Pulmonary artery endothelial cell (primary cell): ENCODE data around the gene DGKG. TPM values are rescaled to one million over a fixed set of nuclear protein-coding genes. Genes with fewer than 3 reads are reported as not detected.

ENCODE experiments used
- DNase-seq: peaks from one replicate; pipeline ENCODE4 v3.0.0-alpha.2; 2011; ENCODE audit warnings: low read depth, low spot score
- total RNA-seq: library from RNA; depleted of rRNA; stranded (reverse); fragments of >200 nt; gene quantifications from 2 replicates; pipeline ENCODE4 v1.2.3, GENCODE V29; 2014

DGKG gene
- total RNA-seq, 1 donor from 2014 or later, result 0.07 TPM

DNA sequence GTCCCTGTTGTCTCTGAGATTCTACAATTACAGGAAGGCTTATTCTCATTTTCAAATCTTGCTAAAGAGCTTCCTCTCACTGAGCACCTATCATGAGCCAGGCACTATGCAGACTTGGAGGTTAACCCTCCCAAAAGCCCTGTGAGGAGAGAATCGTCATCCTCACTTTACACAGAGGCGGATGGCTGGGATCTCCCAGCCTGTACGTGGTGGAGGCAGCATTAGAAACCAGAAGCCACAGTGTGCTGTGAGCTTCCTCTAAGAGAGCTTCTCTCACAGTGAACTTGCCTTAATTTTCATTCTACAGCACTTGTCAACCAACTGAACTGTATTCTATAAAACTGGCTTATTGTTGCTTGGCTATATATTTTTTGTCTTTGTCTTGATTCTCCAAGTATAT lies 6.1 kb upstream of the DGKG start:
- no peak for DNase-seq

DNA sequence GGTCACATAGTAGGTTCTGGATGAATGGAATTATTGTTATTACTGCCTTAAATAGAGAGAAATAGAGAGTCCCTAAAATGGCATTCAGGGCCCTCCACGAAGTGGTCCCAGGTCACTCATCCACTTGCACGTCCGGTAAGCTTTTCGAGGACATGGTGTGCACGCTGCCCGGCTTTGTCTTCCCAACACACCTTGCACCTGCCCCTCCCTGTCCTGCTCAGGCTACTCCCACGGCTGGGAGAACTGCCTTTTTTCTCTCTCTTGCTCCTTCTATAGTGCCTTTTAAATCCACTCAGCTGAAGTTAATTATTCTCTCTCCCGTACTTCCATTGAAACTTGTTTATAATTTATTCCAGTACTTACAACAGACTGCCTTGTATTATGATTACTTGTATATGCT lies 5.6 kb upstream of the DGKG start:
- DNase-seq, result no peak

DNA sequence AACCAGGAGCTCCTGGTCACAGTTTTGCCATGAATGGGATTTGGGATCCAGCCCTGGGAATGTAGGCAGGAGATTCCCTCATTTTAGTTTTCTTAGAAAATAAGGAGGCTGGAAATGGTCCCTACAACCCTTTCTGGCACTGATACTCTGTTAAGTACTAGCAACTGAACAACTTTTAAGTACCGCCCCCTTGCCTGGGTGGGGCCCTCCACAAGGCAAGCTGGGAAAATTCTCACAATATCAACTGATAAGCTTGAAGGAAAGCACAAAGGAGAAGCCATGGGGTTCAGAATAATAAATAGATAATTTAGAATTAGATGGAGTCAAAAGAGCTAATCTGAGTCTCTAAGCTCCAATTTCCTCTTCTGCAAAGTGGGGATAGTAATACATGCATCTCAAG lies 4.2 kb upstream of the DGKG start:
- no peak for DNase-seq

DNA sequence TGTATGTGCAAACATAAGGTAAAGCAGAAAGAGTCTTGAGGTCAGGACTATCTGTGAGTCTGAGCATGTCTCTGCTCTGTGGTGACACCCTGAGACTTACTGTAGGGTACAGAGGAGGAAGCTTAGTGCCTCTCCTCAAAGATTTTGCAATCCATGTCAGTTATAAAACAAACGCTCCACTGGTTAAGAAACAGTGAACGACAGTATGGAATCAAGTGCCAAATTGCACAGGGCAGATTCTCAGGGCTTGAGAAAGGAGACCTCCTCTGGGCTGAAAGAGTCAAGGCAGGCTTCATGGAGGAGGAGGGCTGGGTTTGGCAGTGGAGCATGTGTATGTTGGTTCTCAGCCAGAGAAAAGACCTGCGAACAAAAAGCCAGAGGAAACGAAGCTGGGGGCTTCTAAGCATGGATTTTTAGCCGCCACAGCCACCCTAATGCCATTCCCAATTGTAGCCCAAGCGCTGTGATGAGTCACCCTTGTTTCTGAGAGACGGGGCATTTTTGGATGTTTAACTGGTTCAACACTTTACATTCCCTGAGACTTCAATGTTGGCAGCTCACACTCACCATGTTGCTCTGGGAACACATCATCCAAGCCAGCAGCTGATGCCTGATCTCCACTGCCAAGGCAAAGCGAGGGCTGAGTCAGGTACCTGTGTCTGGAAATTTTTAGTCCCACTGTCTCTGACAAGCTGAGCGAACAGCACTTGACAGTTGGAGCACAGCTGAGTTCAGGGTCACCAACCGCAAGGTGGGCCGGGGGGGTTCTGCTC lies 3.4 kb upstream of the DGKG start:
- no peak for DNase-seq

DNA sequence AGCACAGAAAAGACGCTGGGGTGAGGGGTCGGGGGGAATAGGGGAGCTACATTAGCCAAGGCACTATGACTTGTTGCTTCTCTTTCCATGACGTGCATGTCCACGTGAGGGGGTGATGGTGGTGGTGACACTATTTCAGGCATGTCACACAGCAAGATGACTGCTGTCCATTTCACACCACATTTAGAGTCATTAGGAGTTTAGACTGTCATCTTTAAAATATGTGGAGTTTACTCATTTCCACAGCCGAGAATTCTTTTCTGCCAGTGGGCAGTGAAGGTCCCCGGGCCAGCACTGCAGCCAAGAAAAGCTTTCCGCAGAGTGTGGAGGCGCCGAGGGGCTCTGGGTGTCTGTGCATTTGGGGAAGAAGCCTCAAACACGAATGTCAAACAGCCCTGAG lies 954 bp upstream of the DGKG start:
- DNase-seq, result no peak

DNA sequence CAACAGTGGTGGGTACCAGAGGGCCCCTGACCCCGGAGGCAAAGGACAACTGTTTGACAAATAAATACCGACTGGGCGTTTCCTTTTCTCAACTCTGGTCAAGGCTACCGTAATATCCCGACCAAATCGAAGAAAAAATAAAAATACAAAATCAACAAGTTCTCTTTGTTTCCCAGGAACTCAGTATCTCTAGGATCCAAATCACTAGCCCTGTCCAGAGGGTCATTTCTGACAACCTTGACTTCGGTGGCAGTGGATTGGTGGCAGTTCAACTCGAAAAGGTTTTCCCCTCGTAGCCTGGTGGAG lies 456 bp upstream of the DGKG start:
- no peak for DNase-seq

DNA sequence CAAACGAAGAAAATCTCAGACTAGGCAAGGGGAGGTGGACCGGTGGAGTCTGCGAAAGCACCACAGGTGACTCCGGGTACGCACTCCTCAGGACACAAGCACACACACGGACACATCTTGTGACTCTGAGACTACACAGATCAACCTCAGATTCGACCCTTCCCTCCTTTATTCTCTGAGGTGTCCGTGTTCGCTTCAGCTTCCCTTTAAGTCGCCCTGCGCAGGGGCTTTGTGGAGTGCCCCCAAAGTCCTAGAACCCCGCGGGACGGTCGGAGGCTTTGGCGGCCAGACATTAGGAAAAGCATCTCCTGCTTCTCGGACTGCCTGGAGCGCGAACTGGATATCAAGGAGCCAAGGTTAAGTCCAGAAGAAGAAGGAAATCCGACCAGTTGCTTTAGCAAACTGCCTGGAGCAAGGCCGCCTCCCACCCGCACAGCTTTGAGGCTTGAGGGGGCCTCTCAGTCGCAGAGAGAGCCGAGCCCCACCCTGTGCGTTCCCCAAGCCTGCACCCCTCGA lies 730 bp downstream of the DGKG start:
- no peak for DNase-seq

DNA sequence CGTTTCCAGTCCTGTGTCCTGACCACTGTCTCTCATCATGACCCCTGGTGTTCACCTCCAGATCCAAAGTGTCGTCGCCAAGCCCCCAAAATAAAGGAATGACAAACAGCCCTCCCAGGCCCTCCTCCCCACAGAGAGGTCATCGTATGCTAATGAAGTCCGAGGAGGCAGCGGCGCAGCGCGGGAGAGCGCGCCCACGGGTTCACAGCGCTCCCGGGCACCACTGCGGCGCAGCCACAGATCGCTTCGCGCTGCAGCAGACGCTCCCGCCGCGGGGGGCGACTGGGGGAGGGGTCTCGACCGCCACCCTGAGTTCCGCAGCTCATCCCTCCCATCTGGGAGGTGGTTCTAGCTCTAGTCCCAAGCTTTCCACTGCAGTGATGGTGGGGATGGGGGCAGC lies 1.3 kb downstream of the DGKG start:
- no peak for DNase-seq

DNA sequence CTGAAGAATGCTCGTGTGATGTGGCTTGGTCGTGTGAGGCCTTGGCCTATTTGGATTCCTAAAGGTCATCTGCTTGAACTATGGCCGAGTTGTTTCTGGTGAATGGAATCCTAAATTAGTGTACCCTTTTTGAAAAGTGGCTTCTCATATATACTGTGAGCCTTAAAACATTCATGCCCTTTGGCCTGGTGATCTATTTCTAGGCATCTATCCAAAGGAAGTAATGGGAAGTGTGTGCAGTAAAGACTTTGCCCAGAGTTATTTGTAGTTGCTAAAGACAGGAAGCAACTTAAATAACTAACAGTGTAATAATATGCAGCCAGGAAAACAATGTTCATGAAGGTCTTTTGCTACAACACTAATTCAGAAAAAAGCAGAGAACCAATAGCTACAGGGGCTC lies 3.0 kb downstream of the DGKG start:
- no peak for DNase-seq

DNA sequence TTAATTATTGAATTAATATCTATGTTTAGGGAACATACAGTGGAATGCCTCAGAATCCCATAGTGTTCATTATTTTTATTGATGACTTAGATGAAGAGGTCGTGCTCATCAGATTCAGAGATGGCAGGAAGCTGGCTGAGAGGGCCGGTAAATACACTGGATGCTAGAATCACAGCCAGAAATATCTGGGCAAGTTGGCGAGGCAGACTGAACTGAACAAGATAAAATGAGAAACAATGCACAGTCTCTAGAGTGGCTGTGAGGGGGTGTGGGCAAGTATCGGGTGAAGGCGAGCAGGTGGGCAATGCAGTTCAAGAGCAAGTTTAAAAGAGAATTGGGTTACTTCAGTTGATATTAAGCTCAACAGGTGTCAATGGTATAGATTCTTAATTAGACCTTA lies 5.9 kb downstream of the DGKG start:
- no peak for DNase-seq

DNA sequence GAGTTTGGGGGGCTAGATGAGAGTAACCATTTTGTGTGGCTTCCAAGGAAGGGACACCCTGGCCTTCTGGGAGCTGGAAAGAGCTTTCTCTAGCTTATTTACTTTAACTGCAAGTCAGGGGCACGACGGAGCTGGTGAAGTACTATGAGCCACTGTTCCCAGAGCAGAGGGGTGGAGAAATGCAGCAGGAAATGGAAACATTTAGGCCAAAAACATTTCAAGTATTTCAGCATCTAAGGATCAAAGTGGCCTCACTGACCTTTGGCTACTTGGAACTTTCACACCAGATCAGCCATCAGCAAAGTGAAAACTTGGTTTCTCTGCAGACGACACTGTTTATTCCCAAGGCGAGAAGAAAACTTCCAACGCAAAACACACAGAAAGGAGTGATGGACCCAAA lies 7.9 kb downstream of the DGKG start:
- DNase-seq, result no peak

DNA sequence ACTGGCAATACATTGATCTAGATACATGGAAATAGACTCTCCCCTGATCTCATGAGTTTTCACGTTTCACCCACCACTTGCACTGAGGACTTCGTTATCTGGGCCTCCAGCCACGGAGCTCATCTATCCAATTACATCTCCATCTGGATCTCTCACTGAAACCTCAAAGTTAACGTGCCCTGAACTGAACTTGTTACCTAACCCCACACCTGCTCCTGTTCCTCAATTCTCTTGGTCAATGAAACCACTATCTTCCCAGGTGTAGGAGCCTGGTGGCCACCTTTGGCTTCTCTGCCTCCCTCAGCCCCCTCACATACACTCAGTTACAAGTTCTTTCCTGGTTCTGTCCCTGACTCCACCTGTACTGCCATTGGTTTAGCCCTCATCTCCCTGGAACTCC lies 9.7 kb downstream of the DGKG start:
- no peak for DNase-seq

DNA sequence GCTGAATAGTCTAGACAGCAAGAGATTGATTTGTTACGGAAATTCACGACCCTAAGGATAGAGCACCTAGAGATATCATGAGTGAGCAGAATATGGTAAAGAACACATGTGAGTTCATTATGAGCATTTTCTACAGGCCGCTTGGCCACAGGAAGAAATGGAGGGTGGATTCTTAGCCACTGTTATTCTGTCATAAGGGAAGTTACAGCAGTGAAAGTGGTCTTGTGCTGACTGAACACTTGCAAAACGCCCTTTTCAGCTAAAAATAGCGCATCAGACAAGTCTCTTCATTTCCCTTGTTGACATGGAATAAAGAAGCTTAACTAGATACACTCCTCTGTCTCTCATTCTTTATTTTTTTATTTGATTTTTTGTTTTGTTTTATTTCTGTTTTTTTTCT lies 19.8 kb downstream of the DGKG start:
- no peak for DNase-seq

DNA sequence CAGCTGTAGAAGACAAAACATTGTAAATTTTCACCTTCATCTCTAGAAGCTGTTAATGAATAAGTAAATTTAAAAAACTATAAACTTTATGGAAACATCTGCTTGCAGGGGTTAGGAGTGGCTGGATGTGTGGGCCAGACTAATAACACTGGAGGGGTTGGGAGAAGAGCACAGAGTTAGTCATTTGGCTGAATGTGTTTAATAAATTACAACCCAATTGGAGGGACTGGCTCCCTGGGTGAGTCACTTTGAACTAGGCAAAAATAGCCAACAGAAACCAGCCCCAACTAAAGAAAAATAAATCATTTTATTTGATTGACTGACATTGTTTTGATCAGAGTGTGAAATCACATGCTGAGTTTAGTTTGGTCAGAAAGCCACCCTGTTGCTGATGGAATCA lies 21.8 kb downstream of the DGKG start:
- no peak for DNase-seq

DNA sequence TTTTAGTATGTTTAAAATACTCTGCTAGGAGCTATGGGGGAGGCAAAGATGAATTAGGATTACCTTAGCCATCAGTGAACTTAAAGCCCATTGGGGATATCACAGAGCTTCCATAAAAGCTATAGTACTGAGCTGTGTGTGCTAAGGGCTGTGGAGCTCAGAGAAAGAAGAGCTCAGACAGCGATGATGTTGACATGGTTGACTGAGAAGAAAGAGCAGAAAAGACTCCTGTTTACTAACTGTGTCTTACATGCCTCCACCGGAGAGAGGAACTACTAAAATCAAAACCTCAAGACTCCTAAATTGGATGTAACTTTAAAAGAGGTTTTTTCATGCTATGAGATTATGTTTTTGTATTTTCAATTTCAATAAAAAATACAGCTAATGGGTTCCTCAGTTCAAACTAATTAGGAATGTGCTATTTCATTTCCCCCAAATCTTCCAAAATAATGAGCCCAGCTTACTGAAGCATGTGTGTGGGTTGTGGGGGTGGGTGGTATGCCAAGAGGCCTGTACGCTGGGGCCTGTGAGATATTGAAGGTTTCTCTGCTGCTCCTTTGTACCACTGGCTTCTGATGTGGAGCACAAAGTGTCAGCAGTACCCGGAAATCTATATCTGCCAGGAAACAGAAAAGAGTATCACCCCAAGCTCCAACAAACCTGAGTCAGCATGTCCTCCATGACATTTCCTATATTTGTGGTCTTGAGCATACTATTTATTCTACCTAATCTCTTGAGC lies 22.7 kb downstream of the DGKG start:
- no peak for DNase-seq

DNA sequence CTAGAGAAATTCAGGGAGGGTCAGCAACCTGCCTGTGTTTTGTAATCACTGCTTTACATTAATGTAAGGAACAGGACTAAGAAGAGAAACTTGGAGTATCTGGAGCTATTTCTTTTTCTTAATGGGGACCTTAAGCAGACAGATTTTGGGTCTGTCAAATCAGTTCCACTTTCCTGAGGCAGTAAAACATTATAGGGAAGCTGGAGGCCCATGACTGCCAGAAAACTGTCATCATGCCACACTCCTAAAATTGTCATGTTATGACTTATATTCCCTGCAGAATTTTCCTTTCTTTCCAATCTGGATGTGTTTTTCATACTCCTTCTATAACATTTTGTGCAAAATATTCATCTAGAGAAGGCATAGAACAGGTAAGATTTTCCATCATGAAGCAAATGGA lies 28.8 kb downstream of the DGKG start:
- no peak for DNase-seq

DNA sequence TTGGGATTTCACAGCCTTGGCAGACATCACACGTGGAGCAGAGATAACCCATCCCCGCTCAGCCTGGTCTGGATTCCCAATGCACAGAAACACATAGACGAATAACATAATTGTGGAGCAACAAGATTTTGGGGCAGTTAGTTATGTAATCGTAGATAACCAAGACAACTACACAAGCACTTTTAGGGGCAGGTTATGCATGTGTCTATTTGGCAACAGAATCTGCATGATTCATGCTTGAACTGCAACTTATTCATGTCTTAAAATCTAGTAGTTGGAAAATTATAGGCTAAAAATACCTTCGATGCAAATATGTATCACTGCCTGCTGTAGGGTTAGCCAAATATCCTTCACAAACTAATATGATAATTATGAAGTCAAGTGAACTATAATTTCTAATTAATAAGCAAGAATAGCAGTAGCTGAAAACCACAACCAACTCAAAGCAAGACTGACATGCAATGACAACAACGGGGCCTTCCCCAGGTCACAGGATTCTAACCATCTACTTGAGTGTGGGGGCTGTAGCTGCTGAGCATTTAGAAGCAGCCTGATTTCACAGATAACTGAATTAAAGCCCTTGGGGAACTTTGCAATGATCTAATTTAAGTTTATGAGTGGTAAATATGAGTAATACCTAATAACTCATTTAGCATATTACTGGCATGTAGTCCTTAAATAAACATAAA lies 31.1 kb downstream of the DGKG start:
- DNase-seq, result no peak

DNA sequence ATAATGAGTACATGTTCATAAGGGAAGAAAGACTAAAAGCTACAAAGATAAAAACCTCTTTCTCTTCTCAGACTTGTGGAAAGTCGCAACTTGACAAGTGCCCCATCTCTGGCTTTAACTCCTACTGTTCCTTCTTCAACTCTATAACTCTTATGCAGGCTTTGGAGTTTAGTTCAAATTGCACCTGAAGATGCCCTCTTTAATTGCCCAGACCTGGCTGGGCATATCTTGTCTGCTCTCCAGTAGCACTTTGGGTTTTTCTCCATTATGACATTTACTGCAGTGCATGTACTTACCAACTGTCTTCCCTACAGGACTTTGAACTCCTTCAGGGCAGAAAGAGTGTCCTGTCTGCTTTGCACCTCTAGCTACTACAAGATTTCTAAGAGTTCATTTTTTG lies 32.4 kb downstream of the DGKG start:
- DNase-seq, result no peak

DNA sequence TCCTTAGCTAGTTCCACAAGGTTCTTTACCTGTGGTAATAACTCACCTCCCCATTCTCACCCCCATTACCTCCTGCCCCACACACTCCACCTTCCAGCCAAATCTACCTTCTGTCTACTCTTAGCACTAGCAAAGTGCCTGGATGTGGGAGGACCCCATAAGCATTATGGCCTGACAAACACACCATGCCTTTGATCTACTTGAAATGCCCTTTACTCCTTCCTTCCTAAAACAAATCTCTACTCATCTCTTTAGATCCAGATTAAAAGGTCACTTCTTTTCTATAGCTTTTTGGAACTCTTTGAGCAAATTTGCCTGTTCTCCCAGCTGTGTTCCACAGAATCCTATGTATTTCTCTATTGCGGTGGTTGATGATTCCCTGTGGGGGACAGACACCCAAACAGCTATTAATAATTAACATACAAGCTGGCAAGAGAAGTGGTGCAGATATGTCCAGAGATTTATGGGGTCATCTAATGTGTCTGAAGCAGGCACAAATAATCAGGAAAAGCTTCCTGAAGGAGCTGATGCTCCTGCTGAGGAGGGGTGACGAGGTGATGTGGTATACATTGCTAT lies 34.0 kb downstream of the DGKG start:
- no peak for DNase-seq

DNA sequence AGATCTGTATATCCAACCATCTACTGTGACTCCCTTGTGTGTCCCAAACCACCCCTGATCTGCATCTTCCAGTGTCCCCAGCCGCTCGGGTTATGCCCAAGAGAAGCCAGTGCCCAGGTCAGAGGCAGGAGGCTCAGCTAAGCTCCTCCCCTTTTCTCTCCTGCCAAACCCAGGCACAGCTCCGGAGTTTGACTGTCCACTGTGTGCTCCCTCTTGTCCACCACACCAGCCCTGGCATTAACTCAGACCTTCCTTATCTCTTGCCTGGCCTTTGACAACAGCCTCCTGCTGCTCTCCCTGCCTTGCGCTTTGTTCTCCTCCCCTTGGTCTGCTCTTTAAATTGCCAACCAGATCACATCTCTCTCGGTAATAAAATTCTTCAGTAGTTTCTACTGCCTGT lies 39.3 kb downstream of the DGKG start:
- no peak for DNase-seq

DNA sequence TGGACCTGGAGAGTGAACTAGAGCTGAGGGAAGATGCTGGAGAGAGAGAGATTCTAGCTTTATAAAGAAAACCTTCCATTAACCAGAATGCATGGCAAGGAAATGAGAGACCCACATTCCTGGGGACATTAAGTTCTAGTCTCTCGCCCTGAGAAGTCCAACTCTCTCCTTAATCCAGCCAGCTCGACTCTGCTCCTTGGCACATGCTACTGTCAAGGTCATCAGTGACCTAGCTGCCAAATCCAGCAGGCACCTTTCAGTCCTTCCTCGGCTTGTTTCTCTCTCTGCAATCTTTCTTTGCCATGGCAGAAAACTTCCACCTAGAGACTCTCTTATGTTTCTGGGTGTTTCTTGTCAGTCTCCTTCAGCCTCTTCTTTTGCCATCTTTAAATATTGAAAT lies 40.3 kb downstream of the DGKG start:
- DNase-seq, result no peak

DNA sequence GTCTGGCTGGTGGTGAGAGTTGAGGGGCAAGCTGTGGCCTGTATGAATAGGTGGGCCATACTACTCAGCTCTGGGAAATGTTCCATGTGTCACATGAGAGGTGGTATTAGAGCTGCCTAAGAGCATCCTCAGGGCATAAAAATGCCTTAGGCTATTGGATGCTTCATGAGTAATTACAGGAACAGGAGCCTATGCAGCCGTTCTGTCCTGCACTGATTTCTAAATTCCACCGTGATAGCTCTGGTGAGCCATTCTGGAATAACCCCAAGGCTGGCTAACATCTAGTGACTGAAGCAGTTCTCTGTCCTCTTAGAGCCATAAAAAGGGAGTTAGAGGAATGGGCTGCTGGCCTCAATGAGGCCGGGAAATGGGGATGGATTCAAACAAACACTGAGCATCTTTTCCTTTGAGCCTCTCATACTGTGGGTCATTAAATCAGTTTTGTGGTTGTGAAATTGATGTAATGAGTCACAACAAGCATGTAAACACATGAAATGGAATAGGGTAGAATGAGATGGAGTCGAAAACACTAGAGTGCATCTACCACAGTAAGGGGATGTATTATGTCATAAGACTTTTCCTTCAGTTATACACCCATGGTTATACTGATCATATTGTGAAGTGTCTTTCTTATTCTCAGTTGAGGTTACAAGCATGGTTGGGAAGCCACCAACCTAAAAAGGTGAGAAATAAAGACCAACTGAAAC lies 41.0 kb downstream of the DGKG start:
- no peak for DNase-seq
